ENCODE data around the gene SCT.
"Not testable (repeated sequence)": the region's sequence is repeated elsewhere in the genome, so short reads cannot be mapped to it uniquely, and the experiment has no call there.

The SCT gene, protein sequence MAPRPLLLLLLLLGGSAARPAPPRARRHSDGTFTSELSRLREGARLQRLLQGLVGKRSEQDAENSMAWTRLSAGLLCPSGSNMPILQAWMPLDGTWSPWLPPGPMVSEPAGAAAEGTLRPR

GRCh38 chr11:626475-627307, at the start of gene SCT:
Gene SCT (minus strand): TSS chr11:627181. CDS start chr11:627143, 38 bp downstream.
- DNase-seq: no peak

DNA sequence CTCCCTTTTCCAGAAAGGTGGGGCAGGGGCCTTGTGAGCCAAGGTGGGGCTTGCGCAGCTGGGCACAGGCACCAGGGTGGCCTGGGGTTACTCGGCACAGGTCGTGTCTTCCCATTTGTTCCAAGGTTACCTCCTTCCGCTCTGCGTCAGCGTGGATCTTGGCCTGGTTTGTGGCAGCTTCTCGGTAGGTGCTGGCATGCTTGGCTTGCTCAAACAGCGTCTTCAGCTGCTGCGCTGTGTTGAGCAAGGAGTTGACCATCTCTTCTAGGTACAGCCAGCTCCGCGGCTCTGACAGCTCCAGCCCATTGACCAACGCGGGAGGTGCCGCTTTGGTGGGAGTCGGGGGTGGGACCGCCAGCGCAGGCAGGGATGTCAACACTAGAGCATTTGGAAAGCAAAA, 47.4 kb upstream of the SCT start:
- DNase-seq: no peak

GRCh38 chr11:673866-674265, 46.9 kb upstream of the SCT start:
- no peak for DNase-seq

GRCh38 chr11:665704-666281, 38.8 kb upstream of the SCT start:
- no peak for DNase-seq

DNA sequence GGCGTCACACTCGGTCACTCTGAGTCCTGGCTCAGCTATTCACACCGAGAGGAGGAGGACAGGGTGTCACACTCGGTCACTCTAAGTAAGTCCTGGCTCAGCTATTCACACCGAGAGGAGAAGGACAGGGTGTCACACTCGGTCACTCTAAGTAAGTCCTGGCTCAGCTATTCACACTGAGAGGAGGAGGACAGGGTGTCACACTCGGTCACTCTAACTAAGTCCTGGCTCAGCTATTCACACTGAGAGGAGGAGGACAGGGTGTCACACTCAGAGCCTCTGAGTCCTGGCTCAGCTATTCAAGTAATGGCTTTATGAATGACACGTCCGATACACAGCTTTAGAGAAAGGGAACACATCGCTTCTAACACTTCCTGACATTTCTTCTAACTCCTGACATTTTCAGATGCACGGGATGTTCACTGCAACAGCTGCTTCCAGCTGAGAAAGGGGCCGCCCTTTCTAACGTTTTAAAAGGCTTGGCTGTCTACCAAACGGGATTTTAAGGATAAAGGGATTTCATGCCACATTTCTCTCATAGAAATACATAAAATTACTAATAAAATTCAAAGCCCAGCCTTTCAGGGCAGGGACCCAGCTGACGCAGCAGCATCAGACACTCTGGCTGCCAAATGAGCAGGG, 38.2 kb upstream of the SCT start:
- no peak for DNase-seq

GRCh38 chr11:662689-663274, 35.8 kb upstream of the SCT start:
- DNase-seq: no peak

GRCh38 chr11:660681-661444, 33.9 kb upstream of the SCT start:
- DNase-seq: no peak

GRCh38 chr11:660281-660680, 33.3 kb upstream of the SCT start:
- no peak for DNase-seq

DNA sequence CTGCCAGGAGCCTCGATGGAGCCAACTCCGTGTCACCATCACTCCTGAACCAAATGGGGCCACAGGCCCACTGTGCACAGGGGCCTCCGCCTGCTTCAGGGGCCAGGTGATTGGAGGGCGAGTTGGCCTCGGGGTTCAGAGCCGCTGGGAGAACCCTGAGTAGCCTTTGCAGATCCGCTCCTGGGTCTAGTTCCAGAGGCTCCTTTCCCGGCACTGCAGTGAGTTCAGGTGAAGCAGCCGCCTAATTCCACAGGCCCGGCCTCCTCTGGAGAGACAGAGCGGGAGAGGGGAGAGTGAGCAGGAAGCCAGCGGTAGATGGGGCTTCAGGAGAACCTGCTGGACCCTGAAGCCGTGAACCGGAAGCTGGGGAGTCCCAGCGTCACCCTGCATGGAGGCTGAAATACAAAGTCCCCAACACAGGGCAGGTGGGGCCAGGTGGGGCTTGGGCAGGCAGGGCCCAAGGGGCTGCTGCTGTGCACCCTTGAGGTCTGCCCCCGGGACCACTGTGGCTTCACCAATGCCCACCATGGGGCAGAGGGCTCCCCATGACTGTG, 32.6 kb upstream of the SCT start:
- no peak for DNase-seq

- no peak for DNase-seq
These were observed 30.7 kb upstream of the SCT start for GRCh38 chr11:657691-658126.

- no peak for DNase-seq
These were observed 29.9 kb upstream of the SCT start for GRCh38 chr11:656866-657265.

- DNase-seq: no peak
These were observed 29.4 kb upstream of the SCT start for GRCh38 chr11:656426-656825.

DNA sequence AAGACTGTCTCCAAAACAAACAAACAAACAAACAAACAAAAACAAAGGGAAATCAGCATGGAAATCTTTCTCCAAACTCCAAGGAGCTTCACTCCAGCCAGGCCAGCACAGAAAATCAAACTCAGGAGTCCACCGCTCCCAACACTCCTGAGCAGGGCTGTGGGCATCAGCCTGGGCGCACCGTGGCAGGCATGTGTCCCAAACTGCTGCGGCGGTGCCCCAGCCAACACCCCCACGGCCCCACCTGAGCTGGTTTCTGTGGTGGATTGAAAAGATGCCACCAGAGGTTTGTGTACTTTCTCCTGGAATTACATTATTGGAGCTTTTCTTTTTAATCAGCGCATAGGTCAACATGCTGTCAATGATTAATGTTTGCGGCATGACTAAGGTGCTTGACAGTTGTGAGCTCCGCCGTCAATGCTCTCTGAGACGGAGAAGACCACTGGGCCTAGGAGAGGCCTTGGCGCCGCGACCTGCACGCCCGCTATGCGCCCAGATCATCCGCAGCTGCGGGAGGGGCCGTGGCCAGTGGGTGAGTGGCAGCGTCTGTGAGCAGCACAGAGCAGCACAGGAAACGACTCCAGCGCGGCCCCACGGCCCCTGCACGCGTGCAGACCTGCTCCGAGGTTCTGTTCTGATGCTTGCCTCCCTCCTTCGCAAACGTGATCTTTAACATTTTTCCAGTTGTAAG, 28.2 kb upstream of the SCT start:
- no peak for DNase-seq

DNA sequence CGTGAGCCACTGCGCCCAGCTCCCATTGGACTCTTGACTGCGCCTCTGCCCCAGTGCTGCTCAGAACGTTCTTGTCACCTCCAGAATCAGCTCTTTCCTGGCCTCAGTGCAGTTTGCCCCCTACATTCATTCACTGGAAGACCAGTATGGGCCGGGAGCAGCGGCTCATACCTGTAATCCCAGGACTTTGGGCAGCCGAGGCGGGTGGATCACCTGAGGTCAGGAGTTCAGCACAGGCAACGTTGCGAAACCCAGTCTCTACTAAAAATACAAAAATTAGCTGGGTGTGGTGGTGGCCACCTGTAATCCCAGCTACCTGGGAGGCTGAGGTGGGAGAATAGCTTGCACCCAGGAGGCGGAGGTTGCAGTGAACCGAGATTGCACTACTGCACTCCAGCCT, 27.5 kb upstream of the SCT start:
- DNase-seq: not testable (repeated sequence)

DNA sequence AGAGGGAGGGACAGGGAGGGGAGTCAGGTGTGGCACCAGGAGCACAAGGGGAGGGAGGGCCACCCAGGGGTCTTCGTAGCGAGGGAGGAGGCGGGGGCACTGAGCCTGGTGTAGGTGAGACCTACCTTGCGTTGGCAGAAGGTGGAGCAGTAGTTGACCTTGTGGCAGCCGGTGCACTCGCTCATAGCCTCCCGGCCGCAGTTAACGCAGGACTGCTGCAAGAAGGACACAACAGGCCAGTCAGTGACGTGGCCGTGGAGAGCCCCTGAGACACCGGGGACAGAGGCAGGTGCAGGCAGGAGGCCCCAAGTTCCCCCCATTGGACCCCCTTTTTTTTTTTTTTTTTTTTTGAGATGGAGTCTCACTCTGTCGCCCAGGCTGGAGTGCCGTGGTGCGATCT, 26.9 kb upstream of the SCT start:
- DNase-seq: no peak

DNA sequence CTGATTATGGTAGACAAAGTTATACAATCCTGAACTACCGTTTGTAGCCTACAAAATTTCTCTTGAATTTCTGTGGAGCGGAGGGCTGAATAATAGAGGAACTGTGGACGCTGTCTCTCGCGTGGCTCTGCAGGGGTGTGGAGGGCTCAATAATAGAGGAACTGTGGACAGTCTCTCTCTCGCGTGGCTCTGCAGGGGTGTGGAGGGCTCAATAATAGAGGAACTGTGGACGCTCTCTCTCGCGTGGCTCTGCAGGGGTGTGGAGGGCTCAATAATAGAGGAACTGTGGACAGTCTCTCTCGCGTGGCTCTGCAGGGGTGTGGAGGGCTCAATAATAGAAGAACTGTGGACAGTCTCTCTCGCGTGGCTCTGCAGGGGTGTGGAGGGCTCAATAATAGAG, 26.2 kb upstream of the SCT start:
- not testable (repeated sequence) for DNase-seq

DNA sequence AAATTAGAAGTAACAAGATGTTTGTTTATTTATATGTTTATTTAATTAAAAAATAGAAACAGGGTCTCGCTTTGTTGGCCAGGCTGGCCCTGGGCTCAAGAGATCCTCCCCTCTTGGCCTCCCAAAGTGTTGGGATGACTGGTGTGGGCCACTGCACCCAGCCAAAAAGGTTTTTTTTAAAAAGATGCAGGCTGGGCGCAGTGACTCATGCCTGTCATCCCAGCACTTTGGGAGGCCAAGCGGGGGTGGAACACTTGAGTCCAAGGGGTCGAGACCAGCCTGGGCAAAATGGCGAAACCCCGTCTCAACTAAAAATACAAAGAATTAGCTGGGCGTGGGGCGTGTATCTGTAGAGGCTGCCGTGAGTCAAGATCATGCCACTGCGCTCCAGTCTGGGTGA, 23.5 kb upstream of the SCT start:
- DNase-seq: no peak

- DNase-seq: not testable (repeated sequence)
These were observed 20.7 kb upstream of the SCT start for GRCh38 chr11:647672-648158.

DNA sequence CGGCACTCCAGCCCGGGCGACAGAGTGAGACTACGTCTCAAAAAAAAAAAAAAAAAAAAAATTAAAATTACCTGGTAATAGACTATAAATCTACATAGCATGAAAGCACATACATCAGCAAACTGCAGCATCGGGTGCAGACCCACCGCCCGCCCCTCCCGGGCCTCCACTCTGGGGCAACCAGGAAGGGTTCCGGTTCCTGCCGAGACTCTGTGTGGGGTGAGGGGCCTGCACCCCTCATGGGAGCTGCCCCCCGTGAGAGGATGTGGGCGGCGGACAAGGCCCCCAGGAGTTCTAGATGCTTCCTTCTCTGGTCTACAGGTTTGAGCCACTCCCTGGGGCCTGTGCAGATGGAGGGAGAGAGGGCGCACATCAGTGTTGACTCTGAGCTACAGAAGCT, 19.2 kb upstream of the SCT start:
- no peak for DNase-seq

- DNase-seq: no peak
These were observed 18.6 kb upstream of the SCT start for GRCh38 chr11:645536-645935.
